ENCODE measurements around the gene FGD1.

FGD1 gene

GRCh38 chrX:54446084-54446483, 50.0 kb downstream of the FGD1 start:
- no peak overlapping the region for H2BK12ac ChIP-seq (ENCODE audit: low read length)
- H3K14ac ChIP-seq (ENCODE audit: low read length), result no peak overlapping the region
- H2BK5ac ChIP-seq (ENCODE audit: low read depth, low read length, poor library complexity), result no peak overlapping the region
- no peaks in the 10 kb centered on the region for H3K79me1 ChIP-seq (ENCODE audit: low read length)
- H3K4ac ChIP-seq (ENCODE audit: low read depth, low read length), result no peak overlapping the region
- H3K27ac ChIP-seq (ENCODE audit: low read depth, low read length), result no peak overlapping the region
- no peak overlapping the region for H2BK120ac ChIP-seq (ENCODE audit: insufficient read depth, low read length, poor library complexity)
- no peak overlapping the region for H4K12ac ChIP-seq (ENCODE audit: low read depth, low read length)
- DNase-seq, result peak; percentile 12 to 53
- H3K9me3 ChIP-seq (ENCODE audit: insufficient read depth, low read depth, low read length), result no peaks in the 10 kb centered on the region
- H2AFZ ChIP-seq (ENCODE audit: insufficient read depth, low read length, poor library complexity), result no peak overlapping the region
- H4K8ac ChIP-seq (ENCODE audit: low read depth, low read length), result no peak overlapping the region
- no peak overlapping the region for H3K23ac ChIP-seq (ENCODE audit: low read length)
- peaks cover 30 to 42% of the 10 kb centered on the region in 2 experiments for H3K36me3 ChIP-seq (ENCODE audit: control insufficient read depth in 1 of 2, insufficient read depth in 2 of 2, low read length in 2 of 2)
- no peak overlapping the region for H3K18ac ChIP-seq (ENCODE audit: low read length)
- H2AK5ac ChIP-seq (ENCODE audit: low read length), result no peak overlapping the region
- no peak overlapping the region for H3K9ac ChIP-seq (ENCODE audit: low read length)
- H3K27me3 ChIP-seq (ENCODE audit: insufficient read depth, low read length), result no peaks in the 10 kb centered on the region
- no peak overlapping the region for H3K4me2 ChIP-seq (ENCODE audit: low read length)
- WGBS (ENCODE audit: extremely low coverage, insufficient coverage, insufficient read length), result no CpG with 5 or more reads among the region's 17 CpGs
- peaks cover 2 to 3% of the 10 kb centered on the region in 2 experiments for H3K4me1 ChIP-seq (ENCODE audit: control insufficient read depth in 1 of 2, insufficient read depth in 2 of 2, low read length in 2 of 2)
- no peak overlapping the region for H4K91ac ChIP-seq (ENCODE audit: low read depth, low read length)
- no peaks in the 10 kb centered on the region for H3K79me2 ChIP-seq (ENCODE audit: control insufficient read depth, insufficient read depth, low read length, poor library complexity)
- no peak overlapping the region for H3K4me3 ChIP-seq (ENCODE audit: low read depth, low read length)

DNA sequence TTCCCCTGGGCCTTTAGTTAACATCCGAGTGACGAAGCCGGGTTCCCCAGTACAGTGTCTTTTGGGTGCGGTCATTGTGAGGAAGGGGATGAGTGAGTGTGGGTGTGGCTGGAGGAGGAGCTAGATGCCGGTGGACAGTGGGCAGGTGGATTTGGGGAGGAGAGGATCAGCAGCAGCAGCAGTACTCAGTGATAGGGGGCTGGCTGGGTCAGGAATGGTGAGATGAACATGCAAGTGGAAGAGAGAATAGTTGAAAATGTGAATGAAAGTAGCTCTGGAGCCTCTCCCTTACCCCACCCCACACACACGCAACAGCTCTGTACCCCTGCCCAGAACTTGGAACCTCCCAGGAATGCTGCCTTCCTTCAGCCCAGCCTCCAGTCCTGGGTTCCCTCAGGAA, 51.3 kb downstream of the FGD1 start:
- H3K18ac ChIP-seq (ENCODE audit: low read length), result no peak overlapping the region
- H2AK5ac ChIP-seq (ENCODE audit: low read length), result no peak overlapping the region
- H3K27me3 ChIP-seq (ENCODE audit: insufficient read depth, low read length), result no peaks in the 10 kb centered on the region
- H3K9ac ChIP-seq (ENCODE audit: low read length), result no peak overlapping the region
- no peak overlapping the region for H3K27ac ChIP-seq (ENCODE audit: low read depth, low read length)
- no peak overlapping the region for H3K23ac ChIP-seq (ENCODE audit: low read length)
- H2BK12ac ChIP-seq (ENCODE audit: low read length), result no peak overlapping the region
- H4K12ac ChIP-seq (ENCODE audit: low read depth, low read length), result no peak overlapping the region
- no peak overlapping the region for H2BK5ac ChIP-seq (ENCODE audit: low read depth, low read length, poor library complexity)
- peaks cover 2 to 3% of the 10 kb centered on the region in 2 experiments for H3K4me1 ChIP-seq (ENCODE audit: control insufficient read depth in 1 of 2, insufficient read depth in 2 of 2, low read length in 2 of 2)
- DNase-seq, result no peak
- peaks cover 30 to 42% of the 10 kb centered on the region in 2 experiments for H3K36me3 ChIP-seq (ENCODE audit: control insufficient read depth in 1 of 2, insufficient read depth in 2 of 2, low read length in 2 of 2)
- no peak overlapping the region for H4K8ac ChIP-seq (ENCODE audit: low read depth, low read length)
- H3K9me3 ChIP-seq (ENCODE audit: insufficient read depth, low read depth, low read length), result no peaks in the 10 kb centered on the region
- H3K4me2 ChIP-seq (ENCODE audit: low read length), result no peak overlapping the region
- no peak overlapping the region for H3K14ac ChIP-seq (ENCODE audit: low read length)
- no peak overlapping the region for H3K4ac ChIP-seq (ENCODE audit: low read depth, low read length)
- WGBS (ENCODE audit: extremely low coverage, insufficient coverage, insufficient read length), result no CpG with 5 or more reads among the region's 6 CpGs
- peaks cover 2% of the 10 kb centered on the region for H3K79me1 ChIP-seq (ENCODE audit: low read length)
- no peak overlapping the region for H4K91ac ChIP-seq (ENCODE audit: low read depth, low read length)
- H3K4me3 ChIP-seq (ENCODE audit: low read depth, low read length), result no peak overlapping the region
- H2AFZ ChIP-seq (ENCODE audit: insufficient read depth, low read length, poor library complexity), result no peak overlapping the region
- peaks cover 5% of the 10 kb centered on the region for H3K79me2 ChIP-seq (ENCODE audit: control insufficient read depth, insufficient read depth, low read length, poor library complexity)
- H2BK120ac ChIP-seq (ENCODE audit: insufficient read depth, low read length, poor library complexity), result no peak overlapping the region

DNA sequence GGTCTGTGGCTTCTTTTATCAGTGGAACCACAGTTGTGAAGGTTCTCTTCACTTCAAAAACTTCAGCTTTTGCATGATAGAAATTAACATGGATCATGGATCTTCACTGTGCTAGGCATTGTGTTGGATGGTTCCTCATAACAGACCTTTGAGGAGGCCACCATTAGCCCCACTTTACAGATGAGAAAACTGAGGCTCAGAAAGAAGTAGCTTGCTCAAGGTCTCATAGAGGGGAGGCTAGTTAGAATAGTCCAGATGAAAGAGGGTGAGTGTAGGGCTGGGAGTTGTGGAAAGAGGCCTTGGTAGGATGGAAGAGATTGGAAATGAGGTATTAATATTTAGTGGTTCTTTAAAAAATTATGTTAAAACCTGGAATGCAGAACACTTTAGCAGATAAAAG, 53.2 kb downstream of the FGD1 start:
- Histone ChIP-seq H3K18ac (ENCODE audit: low read length) (no peak overlapping the region), H4K12ac (ENCODE audit: low read depth, low read length) (no peak overlapping the region), H3K36me3 (ENCODE audit: control insufficient read depth in 1 of 2, insufficient read depth in 2 of 2, low read length in 2 of 2) (peaks cover 20 to 34% of the 10 kb centered on the region in 2 experiments), H4K8ac (ENCODE audit: low read depth, low read length) (no peak overlapping the region), H2BK120ac (ENCODE audit: insufficient read depth, low read length, poor library complexity) (no peak overlapping the region), H3K9ac (ENCODE audit: low read length) (no peak overlapping the region), H3K4me2 (ENCODE audit: low read length) (no peak overlapping the region), H3K4me3 (ENCODE audit: low read depth, low read length) (no peak overlapping the region), H3K9me3 (ENCODE audit: insufficient read depth, low read depth, low read length) (no peaks in the 10 kb centered on the region), H3K4me1 (ENCODE audit: control insufficient read depth in 1 of 2, insufficient read depth in 2 of 2, low read length in 2 of 2) (peaks cover 2 to 3% of the 10 kb centered on the region in 2 experiments), H3K27ac (ENCODE audit: low read depth, low read length) (no peak overlapping the region), H2BK5ac (ENCODE audit: low read depth, low read length, poor library complexity) (no peak overlapping the region), H2AFZ (ENCODE audit: insufficient read depth, low read length, poor library complexity) (no peak overlapping the region), H4K91ac (ENCODE audit: low read depth, low read length) (no peak overlapping the region), H3K27me3 (ENCODE audit: insufficient read depth, low read length) (no peaks in the 10 kb centered on the region), H3K23ac (ENCODE audit: low read length) (no peak overlapping the region), H2AK5ac (ENCODE audit: low read length) (no peak overlapping the region), H3K4ac (ENCODE audit: low read depth, low read length) (no peak overlapping the region), H3K79me2 (ENCODE audit: control insufficient read depth, insufficient read depth, low read length, poor library complexity) (peaks cover 5% of the 10 kb centered on the region), H3K14ac (ENCODE audit: low read length) (no peak overlapping the region), H2BK12ac (ENCODE audit: low read length) (no peak overlapping the region), H3K79me1 (ENCODE audit: low read length) (peaks cover 2% of the 10 kb centered on the region)
- DNase-seq, result no peak

GRCh38 chrX:54439960-54440871, 55.8 kb downstream of the FGD1 start, which contains the start of gene TSR2:
Gene TSR2, plus strand, starts transcription at chrX:54440404. Its CDS starts 18 bp downstream, at chrX:54440422.
- H3K27ac ChIP-seq (ENCODE audit: low read depth, low read length), result no peak within 1 kb of the TSS
- H2AFZ ChIP-seq (ENCODE audit: insufficient read depth, low read length, poor library complexity), result peak within 1 kb of the TSS; percentile 83
- H3K9me3 ChIP-seq (ENCODE audit: insufficient read depth, low read depth, low read length), result no peaks in the 10 kb centered on the region
- peak within 1 kb of the TSS; percentile 81 for H3K4me2 ChIP-seq (ENCODE audit: low read length)
- H3K23ac ChIP-seq (ENCODE audit: low read length), result no peak within 1 kb of the TSS
- peak within 1 kb of the TSS; percentile 99 for H4K8ac ChIP-seq (ENCODE audit: low read depth, low read length)
- peak; percentile 69 to 82 for DNase-seq
- peak within 1 kb of the TSS; percentile 96 for H3K9ac ChIP-seq (ENCODE audit: low read length)
- H3K27me3 ChIP-seq (ENCODE audit: insufficient read depth, low read length), result no peaks in the 10 kb centered on the region
- no CpG with 5 or more reads among the region's 40 CpGs for WGBS (ENCODE audit: extremely low coverage, insufficient coverage, insufficient read length)
- H3K18ac ChIP-seq (ENCODE audit: low read length), result peak within 1 kb of the TSS; percentile 88
- H2BK120ac ChIP-seq (ENCODE audit: insufficient read depth, low read length, poor library complexity), result no peak within 1 kb of the TSS
- H2BK12ac ChIP-seq (ENCODE audit: low read length), result no peak within 1 kb of the TSS
- H4K12ac ChIP-seq (ENCODE audit: low read depth, low read length), result peak within 1 kb of the TSS; percentile 98
- H3K4me1 ChIP-seq (ENCODE audit: control insufficient read depth in 1 of 2, insufficient read depth in 2 of 2, low read length in 2 of 2), result peaks cover 2 to 3% of the 10 kb centered on the region in 2 experiments
- H3K79me1 ChIP-seq (ENCODE audit: low read length), result peaks cover 2% of the 10 kb centered on the region
- peaks cover 5% of the 10 kb centered on the region for H3K79me2 ChIP-seq (ENCODE audit: control insufficient read depth, insufficient read depth, low read length, poor library complexity)
- H3K14ac ChIP-seq (ENCODE audit: low read length), result peak within 1 kb of the TSS; percentile 57
- peaks cover 11 to 19% of the 10 kb centered on the region in 2 experiments for H3K36me3 ChIP-seq (ENCODE audit: control insufficient read depth in 1 of 2, insufficient read depth in 2 of 2, low read length in 2 of 2)
- H2BK5ac ChIP-seq (ENCODE audit: low read depth, low read length, poor library complexity), result peak within 1 kb of the TSS; percentile 63
- peak within 1 kb of the TSS; percentile 43 for H3K4ac ChIP-seq (ENCODE audit: low read depth, low read length)
- H3K4me3 ChIP-seq (ENCODE audit: low read depth, low read length), result peak within 1 kb of the TSS; percentile 98
- H4K91ac ChIP-seq (ENCODE audit: low read depth, low read length), result peak within 1 kb of the TSS; percentile 61
- H2AK5ac ChIP-seq (ENCODE audit: low read length), result peak within 1 kb of the TSS; percentile 29
